ENCODE measurements around the gene CAMTA1. TPM values are rescaled to one million over a fixed set of nuclear protein-coding genes. Genes with fewer than 3 reads are reported as not detected.

The CAMTA1 gene
- total RNA-seq, 1 experiment from 2014 or later: 60.0 TPM

DNA sequence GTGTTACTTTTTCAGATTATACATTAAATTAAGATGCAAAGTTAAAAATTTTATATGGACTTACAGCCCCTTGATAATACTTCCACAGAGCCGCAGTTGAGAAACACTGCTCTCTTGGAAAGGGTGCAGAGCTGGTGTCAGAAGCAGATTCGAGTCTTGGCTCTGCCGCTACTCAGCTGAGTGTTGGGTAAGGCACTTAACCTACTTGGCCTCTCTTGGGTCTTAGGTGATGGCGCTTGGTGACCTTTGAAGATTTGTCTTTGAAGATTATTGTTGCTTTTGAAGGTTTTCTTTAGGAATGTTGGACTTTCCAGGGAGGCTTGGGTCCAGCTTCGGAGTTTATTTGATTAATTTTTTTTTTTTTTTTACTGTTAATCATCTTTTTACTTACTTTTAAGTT lies 48.5 kb downstream of the CAMTA1 start:
- Histone ChIP-seq H3K36me3 (ENCODE audit: control insufficient read depth, insufficient read depth, low read length) (no peaks in the 10 kb centered on the region), H3K9me3 (no peaks in the 10 kb centered on the region), H3K4me1 (peaks cover 12% of the 10 kb centered on the region), H3K27me3 (replicated peaks; ENCODE audit: control insufficient read depth, insufficient read depth, low read length) (no peaks in the 10 kb centered on the region), H3K4me3 (ENCODE audit: low read depth, low read length) (no peak overlapping the region)
- Mint-ChIP-seq H3K36me3 (ENCODE audit: insufficient read depth, unreplicated experiment) (peaks cover 6% of the 10 kb centered on the region), H3K27ac (ENCODE audit: unreplicated experiment) (no peak overlapping the region), H3K27me3 (ENCODE audit: insufficient read depth, unreplicated experiment) (no peaks in the 10 kb centered on the region), H3K4me3 (ENCODE audit: unreplicated experiment) (no peak overlapping the region), H3K9me3 (ENCODE audit: unreplicated experiment) (no peaks in the 10 kb centered on the region), H3K4me1 (ENCODE audit: low read depth, unreplicated experiment) (peaks cover 13% of the 10 kb centered on the region)
- POLR2A ChIA-PET: interaction anchor here (0.6 kb wide), 1 partner anchor 39 kb away, joined by 5 read pairs; no protein-coding TSS in a partner anchor
- CTCF ChIA-PET: no interaction called here
- peak in 1 of 2 experiments; percentile 34 for DNase-seq
- intact Hi-C loops (cut with micrococcal nuclease; ENCODE audit: unreplicated experiment): no loop called here
- BruUV-seq (replicated peaks): no TSS peak
- TF ChIP-seq, protein P1, sequence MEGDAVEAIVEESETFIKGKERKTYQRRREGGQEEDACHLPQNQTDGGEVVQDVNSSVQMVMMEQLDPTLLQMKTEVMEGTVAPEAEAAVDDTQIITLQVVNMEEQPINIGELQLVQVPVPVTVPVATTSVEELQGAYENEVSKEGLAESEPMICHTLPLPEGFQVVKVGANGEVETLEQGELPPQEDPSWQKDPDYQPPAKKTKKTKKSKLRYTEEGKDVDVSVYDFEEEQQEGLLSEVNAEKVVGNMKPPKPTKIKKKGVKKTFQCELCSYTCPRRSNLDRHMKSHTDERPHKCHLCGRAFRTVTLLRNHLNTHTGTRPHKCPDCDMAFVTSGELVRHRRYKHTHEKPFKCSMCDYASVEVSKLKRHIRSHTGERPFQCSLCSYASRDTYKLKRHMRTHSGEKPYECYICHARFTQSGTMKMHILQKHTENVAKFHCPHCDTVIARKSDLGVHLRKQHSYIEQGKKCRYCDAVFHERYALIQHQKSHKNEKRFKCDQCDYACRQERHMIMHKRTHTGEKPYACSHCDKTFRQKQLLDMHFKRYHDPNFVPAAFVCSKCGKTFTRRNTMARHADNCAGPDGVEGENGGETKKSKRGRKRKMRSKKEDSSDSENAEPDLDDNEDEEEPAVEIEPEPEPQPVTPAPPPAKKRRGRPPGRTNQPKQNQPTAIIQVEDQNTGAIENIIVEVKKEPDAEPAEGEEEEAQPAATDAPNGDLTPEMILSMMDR (IDR thresholded peaks at IDR 0.05; ENCODE audit: insufficient read depth in 1 of 2, low read depth in 1 of 2, low read length in 1 of 2, severe bottlenecking in 1 of 2, unreplicated experiment in 1 of 2): no peak

DNA sequence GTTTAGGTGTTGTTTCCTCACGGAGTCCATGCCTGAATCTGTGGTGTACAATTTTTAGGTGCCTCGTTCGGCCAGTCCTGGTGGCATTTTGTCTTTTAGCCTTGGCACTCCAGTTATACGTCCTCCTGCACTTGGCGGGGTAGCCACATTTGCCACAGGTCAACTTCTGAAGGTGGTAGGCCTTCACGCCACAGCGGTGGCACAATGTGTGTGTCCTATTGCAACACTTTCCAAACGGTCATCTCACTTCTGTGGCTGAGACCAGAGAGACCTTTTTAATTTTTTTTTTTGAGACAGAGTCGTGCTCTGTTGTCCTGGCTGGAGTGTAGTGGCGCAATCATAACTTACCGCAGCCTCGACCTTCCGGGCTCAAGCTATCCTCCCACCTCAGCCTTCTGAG lies 49.1 kb downstream of the CAMTA1 start:
- POLR2A ChIA-PET: interaction anchor here (0.6 kb wide), 1 partner anchor 39 kb away, joined by 5 read pairs; no protein-coding TSS in a partner anchor
- Histone ChIP-seq H3K9me3 (no peaks in the 10 kb centered on the region), H3K4me1 (peaks cover 12% of the 10 kb centered on the region), H3K27me3 (replicated peaks; ENCODE audit: control insufficient read depth, insufficient read depth, low read length) (no peaks in the 10 kb centered on the region), H3K36me3 (ENCODE audit: control insufficient read depth, insufficient read depth, low read length) (no peaks in the 10 kb centered on the region), H3K4me3 (ENCODE audit: low read depth, low read length) (no peak overlapping the region)
- Mint-ChIP-seq H3K9me3 (ENCODE audit: unreplicated experiment) (no peaks in the 10 kb centered on the region), H3K27me3 (ENCODE audit: insufficient read depth, unreplicated experiment) (no peaks in the 10 kb centered on the region), H3K36me3 (ENCODE audit: insufficient read depth, unreplicated experiment) (peaks cover 9% of the 10 kb centered on the region), H3K4me1 (ENCODE audit: low read depth, unreplicated experiment) (peaks cover 13% of the 10 kb centered on the region), H3K4me3 (ENCODE audit: unreplicated experiment) (no peak overlapping the region), H3K27ac (ENCODE audit: unreplicated experiment) (no peak overlapping the region)
- intact Hi-C loops (cut with micrococcal nuclease; ENCODE audit: unreplicated experiment): no loop called here
- CTCF ChIA-PET: no interaction called here
- no peak for DNase-seq
- no TSS peak for BruUV-seq (replicated peaks)
- TF ChIP-seq, protein P1 (IDR thresholded peaks at IDR 0.05; ENCODE audit: insufficient read depth in 1 of 2, low read depth in 1 of 2, low read length in 1 of 2, severe bottlenecking in 1 of 2, unreplicated experiment in 1 of 2): no peak

DNA sequence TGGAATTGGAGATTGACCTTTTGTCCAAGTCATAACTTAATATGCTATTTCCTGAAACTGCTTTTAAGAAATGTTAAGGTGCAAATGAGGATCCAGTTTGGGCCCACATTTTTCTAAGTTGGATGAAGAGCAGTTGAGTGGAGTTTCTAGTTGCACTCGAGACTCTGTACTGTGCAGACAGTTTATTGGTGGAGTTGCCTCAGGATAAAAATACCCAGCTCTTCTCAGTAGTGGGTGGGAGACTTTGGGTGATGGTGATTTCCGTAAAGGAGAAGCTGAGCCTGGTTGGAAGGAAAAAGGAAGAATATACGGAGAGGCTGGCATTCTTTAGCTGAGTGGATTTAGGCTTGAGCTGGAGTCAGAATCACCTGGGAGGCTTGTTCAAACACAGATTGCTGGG lies 49.9 kb downstream of the CAMTA1 start:
- Mint-ChIP-seq H3K4me3 (ENCODE audit: unreplicated experiment) (no peak overlapping the region), H3K27me3 (ENCODE audit: insufficient read depth, unreplicated experiment) (no peaks in the 10 kb centered on the region), H3K36me3 (ENCODE audit: insufficient read depth, unreplicated experiment) (peaks cover 13% of the 10 kb centered on the region), H3K4me1 (ENCODE audit: low read depth, unreplicated experiment) (peaks cover 13% of the 10 kb centered on the region), H3K27ac (ENCODE audit: unreplicated experiment) (peak overlapping the region; percentile 15), H3K9me3 (ENCODE audit: unreplicated experiment) (no peaks in the 10 kb centered on the region)
- Histone ChIP-seq H3K36me3 (ENCODE audit: control insufficient read depth, insufficient read depth, low read length) (no peaks in the 10 kb centered on the region), H3K4me1 (peaks cover 12% of the 10 kb centered on the region), H3K4me3 (ENCODE audit: low read depth, low read length) (no peak overlapping the region), H3K27me3 (replicated peaks; ENCODE audit: control insufficient read depth, insufficient read depth, low read length) (no peaks in the 10 kb centered on the region), H3K9me3 (no peaks in the 10 kb centered on the region)
- ChIA-PET POLR2A (no interaction called here), CTCF (no interaction called here)
- TF ChIP-seq, protein P1 (IDR thresholded peaks at IDR 0.05; ENCODE audit: insufficient read depth in 1 of 2, low read depth in 1 of 2, low read length in 1 of 2, severe bottlenecking in 1 of 2, unreplicated experiment in 1 of 2): no peak
- BruUV-seq (replicated peaks): no TSS peak
- intact Hi-C loops (cut with micrococcal nuclease; ENCODE audit: unreplicated experiment): no loop called here
- no peak for DNase-seq
